SU-DHL-6 (cell line): Measurements from ENCODE around the gene TPO.

Source experiments
- CTCF ChIP-seq: fragments of 200-600 bp; sonication (generic); IDR thresholded peaks from one replicate; pipeline ENCODE4 v1.5.1; 2017; ENCODE audit warnings: antibody characterized with exemption, mild to moderate bottlenecking, low read length, moderate library complexity; ENCODE audit not compliant: insufficient read depth, poor library complexity, severe bottlenecking
- EZH2phosphoT487 ChIP-seq: fragments of 200-600 bp; sonication (generic), shearing (Covaris generic); conservative IDR thresholded peaks from 2 replicates; pipeline ENCODE4 v1.6.1; 2018; ENCODE audit warnings: mild to moderate bottlenecking, antibody characterized with exemption, low read length, moderate library complexity, mixed read lengths

GRCh38 chr2:1585635-1586034, 172.4 kb downstream of the TPO start:
- TF ChIP-seq CTCF (no peak), EZH2phosphoT487 (no peak)
